GM10266 (cell line): ENCODE measurements around the gene MCM10.

Source experiments
- DNase-seq: peaks from one replicate; pipeline ENCODE4 v3.0.0; 2012; ENCODE audit errors: extremely low spot score
- TF ChIP-seq, protein P1 (sequence below): IDR thresholded peaks from 2 replicates; pipeline ENCODE4 v1.5.1; 2012; ENCODE audit warnings: mild to moderate bottlenecking, low read depth; ENCODE audit not compliant: control insufficient read depth, insufficient read depth; ENCODE audit errors: missing control alignments

The MCM10 gene

DNA sequence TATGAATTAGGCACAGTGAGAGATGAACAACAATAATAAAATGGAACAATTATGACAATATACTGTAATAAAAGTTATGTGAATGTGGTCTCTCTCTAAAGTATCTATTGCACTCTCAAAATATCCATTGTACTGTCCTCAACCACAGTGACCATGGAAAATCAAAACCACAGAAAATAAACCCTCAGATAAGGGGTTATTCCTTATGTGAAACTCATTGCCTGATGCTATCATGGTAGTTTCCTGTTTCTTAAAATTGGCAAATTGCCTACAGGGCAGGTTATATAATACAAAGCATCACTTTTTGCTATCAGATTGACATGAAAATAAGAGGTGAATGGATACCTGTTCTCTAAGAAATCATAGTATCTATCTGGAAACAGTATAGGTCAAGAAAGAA, 3.8 kb downstream of the MCM10 start:
- TF ChIP-seq, protein P1, sequence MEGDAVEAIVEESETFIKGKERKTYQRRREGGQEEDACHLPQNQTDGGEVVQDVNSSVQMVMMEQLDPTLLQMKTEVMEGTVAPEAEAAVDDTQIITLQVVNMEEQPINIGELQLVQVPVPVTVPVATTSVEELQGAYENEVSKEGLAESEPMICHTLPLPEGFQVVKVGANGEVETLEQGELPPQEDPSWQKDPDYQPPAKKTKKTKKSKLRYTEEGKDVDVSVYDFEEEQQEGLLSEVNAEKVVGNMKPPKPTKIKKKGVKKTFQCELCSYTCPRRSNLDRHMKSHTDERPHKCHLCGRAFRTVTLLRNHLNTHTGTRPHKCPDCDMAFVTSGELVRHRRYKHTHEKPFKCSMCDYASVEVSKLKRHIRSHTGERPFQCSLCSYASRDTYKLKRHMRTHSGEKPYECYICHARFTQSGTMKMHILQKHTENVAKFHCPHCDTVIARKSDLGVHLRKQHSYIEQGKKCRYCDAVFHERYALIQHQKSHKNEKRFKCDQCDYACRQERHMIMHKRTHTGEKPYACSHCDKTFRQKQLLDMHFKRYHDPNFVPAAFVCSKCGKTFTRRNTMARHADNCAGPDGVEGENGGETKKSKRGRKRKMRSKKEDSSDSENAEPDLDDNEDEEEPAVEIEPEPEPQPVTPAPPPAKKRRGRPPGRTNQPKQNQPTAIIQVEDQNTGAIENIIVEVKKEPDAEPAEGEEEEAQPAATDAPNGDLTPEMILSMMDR, result no peak

GRCh38 chr10:13167568-13167967, 6.2 kb downstream of the MCM10 start:
- TF ChIP-seq, protein P1, result no peak
- no peak for DNase-seq

More for the DNA sequence above, 3.8 kb downstream of the MCM10 start:
- DNase-seq, result no peak

DNA sequence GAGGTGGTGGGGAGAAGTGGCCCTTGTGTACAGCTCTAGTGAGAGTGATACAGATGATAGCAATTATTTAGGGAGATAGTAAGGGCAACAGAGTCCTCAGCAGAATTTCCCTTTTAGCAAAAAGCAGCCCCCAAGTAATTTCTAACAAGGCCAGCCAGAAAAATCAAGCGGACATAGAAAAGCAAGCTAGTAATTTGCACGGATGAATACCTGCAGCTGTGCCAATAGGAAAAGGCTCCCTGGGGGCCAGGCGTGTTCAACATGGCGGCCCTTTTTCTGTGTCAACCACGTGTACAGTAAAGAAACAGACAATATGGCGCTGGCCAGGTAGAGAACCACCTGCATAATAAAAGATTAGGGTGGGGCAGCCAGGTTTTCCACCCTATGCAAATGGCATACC, 7.4 kb downstream of the MCM10 start:
- TF ChIP-seq, protein P1, result no peak
- no peak for DNase-seq

- no peak for DNase-seq
- TF ChIP-seq, protein P1, result no peak
These were observed 12.3 kb downstream of the MCM10 start for GRCh38 chr10:13173616-13174015.

DNA sequence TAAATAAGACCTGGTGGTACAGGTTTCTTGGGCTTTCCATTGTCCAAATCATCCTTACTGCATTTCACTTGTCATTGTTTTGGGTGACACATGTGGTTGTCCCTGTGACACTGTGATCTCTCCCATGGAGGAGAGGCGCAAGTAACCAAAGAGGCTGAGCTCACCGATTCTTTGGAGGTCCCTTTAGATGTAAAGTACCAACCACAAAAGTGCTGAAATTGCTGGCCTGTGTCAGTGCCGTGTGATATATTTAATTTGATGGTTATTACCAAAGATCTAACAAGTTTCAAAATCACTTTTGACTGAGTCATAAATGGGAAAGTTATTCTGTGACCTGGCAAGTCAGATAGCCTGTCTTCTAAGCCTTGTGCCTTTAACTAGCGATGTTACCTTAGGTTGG, 19.4 kb downstream of the MCM10 start:
- DNase-seq, result no peak
- TF ChIP-seq, protein P1, result no peak

DNA sequence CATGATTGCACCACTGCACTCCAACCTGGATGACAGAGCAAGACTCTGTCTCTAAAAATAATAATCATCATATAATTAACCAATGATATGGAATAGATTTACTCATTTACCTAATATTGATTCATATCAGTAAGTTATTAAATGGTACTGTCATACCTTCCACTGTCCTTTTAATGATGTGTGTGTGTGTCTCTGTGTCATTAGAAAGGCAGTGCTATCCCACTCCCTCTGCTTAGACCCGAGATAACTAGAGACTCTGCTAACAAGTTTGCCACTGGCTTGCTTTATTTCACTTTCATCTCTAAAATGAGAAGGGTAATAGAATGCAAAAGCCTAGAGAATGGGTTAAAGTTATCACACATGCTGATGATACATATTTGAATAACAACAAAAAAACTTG, 21.1 kb downstream of the MCM10 start:
- no peak for DNase-seq

GRCh38 chr10:13183625-13184024, 22.3 kb downstream of the MCM10 start:
- DNase-seq, result no peak
- TF ChIP-seq, protein P1, result no peak

More for the DNA sequence above, 21.1 kb downstream of the MCM10 start:
- TF ChIP-seq, protein P1, result no peak
